ENCODE data around the gene CNR2. TPM values are rescaled to one million over a fixed set of nuclear protein-coding genes. Genes with fewer than 3 reads are reported as not detected.

Gene CNR2
- total and polyA plus RNA-seq, 2 experiments from 2014 or later: not detected

DNA sequence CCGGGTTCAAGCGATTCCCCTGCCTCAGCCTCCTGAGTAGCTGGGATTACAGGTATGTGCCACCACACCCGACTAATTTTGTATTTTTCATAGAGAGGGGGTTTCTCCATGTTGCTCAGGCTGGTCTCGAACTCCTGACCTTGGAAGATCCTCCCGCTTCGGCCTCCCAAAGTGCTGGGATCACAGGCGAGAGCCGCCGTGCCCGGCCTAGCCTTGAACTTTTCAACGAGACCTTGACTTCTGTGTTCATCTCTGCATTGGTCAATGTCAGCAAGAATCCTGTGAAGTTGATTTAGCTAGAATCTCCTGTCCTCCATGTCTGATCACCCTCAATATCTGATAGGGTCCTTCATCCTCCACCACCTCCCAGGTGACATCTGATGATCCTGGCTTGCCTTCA lies 11.4 kb upstream of the CNR2 start:
- Histone ChIP-seq H3K27me3 (ENCODE audit: insufficient read depth) (no peaks in the 10 kb centered on the region), H3K27ac (ENCODE audit: low read depth) (no peak overlapping the region), H3K4me1 (ENCODE audit: insufficient read depth) (no peaks in the 10 kb centered on the region), H3K4me2 (no peak overlapping the region), H3K36me3 (ENCODE audit: insufficient read depth) (no peaks in the 10 kb centered on the region), H3F3A (replicated peaks; ENCODE audit: low read depth) (no peaks in the 10 kb centered on the region), H4K20me1 (replicated peaks; ENCODE audit: insufficient read depth) (no peaks in the 10 kb centered on the region), H3K79me2 (replicated peaks; ENCODE audit: insufficient read depth) (no peaks in the 10 kb centered on the region), H3K9me2 (ENCODE audit: insufficient read depth) (no peaks in the 10 kb centered on the region), H3K4me3 (no peak overlapping the region), H2AFZ (no peak overlapping the region)
- 0 out of 3 replicates have a peak, but pooled peaks cover 3% of the 10 kb centered on the region for H3K4me1 Mint-ChIP-seq
- H3K9me3 Mint-ChIP-seq: no peaks in the 10 kb centered on the region
- DNase-seq (ENCODE audit: low spot score): no peak
- H3K27ac Mint-ChIP-seq: no peak overlapping the region
- no peaks in the 10 kb centered on the region for H3K36me3 Mint-ChIP-seq (ENCODE audit: low read depth)
- ATAC-seq: no peak
- TF ChIP-seq ZNF114 (CRISPR knock-in tag; IDR thresholded peaks at IDR 0.05) (no peak), STAT1 (IDR thresholded peaks at IDR 0.05; ENCODE audit: unreplicated experiment) (no peak), NANOG (IDR thresholded peaks at IDR 0.05; ENCODE audit: borderline replicate concordance) (no peak), JUNB (IDR thresholded peaks at IDR 0.05; ENCODE audit: unreplicated experiment) (no peak)
- H3K27me3 Mint-ChIP-seq (ENCODE audit: insufficient read depth, low read depth, poor library complexity): peaks cover 3% of the 10 kb centered on the region
- no peak overlapping the region for H3K4me3 Mint-ChIP-seq

DNA sequence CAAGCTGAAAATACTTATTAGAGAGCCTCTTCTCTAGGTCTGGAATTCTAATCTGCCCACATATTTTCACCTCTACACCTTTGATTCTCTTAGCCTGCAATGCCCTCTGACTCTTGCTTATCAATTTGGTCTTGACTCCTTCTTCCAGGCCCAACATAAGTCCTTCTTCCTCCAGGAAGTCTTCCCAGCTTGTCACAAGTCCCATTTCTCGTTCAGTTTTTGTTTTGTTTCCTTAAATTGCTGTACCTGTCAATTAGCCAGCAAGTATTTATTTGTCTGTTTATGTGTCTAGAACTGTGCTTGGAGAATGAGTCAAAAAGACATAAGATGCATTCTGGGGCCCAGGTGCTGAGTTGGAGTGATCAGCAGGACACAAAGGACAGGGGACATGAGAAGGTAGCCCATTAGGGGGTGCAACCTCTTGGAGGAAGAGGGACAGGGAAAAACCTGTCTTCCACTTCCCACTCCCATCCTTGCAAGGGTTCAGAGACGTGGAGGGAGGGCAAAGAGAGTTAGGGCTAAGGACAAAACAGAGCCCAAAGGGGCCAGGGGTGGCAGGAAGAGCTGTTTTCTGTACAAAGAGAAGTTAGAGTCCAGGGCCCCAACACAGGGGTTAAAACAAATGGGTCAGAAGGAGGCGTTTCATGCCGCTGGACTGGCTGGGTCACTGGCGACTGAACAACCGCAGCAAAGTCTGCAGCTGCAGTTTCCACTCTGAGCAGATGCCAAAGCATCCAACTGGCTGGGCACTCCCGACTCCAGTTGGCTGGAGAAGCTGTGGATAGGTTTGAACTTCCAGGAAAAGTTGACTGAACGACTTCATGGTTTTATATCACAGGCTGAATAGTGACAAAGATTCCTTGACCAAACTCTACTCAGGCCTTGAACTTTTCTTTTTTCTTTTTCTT lies 10.7 kb upstream of the CNR2 start:
- Histone ChIP-seq H3K36me3 (ENCODE audit: insufficient read depth) (no peaks in the 10 kb centered on the region), H2AFZ (peak overlapping the region; percentile 59), H3K27ac (ENCODE audit: low read depth) (no peak overlapping the region), H3K4me1 (ENCODE audit: insufficient read depth) (no peaks in the 10 kb centered on the region), H3K4me3 (no peak overlapping the region), H3K4me2 (no peak overlapping the region), H4K20me1 (replicated peaks; ENCODE audit: insufficient read depth) (no peaks in the 10 kb centered on the region), H3K79me2 (replicated peaks; ENCODE audit: insufficient read depth) (no peaks in the 10 kb centered on the region), H3F3A (replicated peaks; ENCODE audit: low read depth) (no peaks in the 10 kb centered on the region), H3K27me3 (ENCODE audit: insufficient read depth) (no peaks in the 10 kb centered on the region), H3K9me2 (ENCODE audit: insufficient read depth) (no peaks in the 10 kb centered on the region)
- Mint-ChIP-seq H3K9me3 (no peaks in the 10 kb centered on the region), H3K27ac (no peak overlapping the region), H3K4me3 (no peak overlapping the region), H3K27me3 (ENCODE audit: insufficient read depth, low read depth, poor library complexity) (peaks cover 2% of the 10 kb centered on the region), H3K36me3 (ENCODE audit: low read depth) (no peaks in the 10 kb centered on the region), H3K4me1 (0 out of 3 replicates have a peak, but pooled peaks cover 3% of the 10 kb centered on the region)
- DNase-seq (ENCODE audit: low spot score): no peak
- no peak for ATAC-seq
- TF ChIP-seq CREB1 (CRISPR knock-in tag; IDR thresholded peaks at IDR 0.05; ENCODE audit: low read depth) (no peak), JUNB (IDR thresholded peaks at IDR 0.05; ENCODE audit: unreplicated experiment) (no peak), ZNF331 (CRISPR knock-in tag; IDR thresholded peaks at IDR 0.05; ENCODE audit: low read depth) (no peak), STAT1 (IDR thresholded peaks at IDR 0.05; ENCODE audit: unreplicated experiment) (no peak), ZNF114 (CRISPR knock-in tag; IDR thresholded peaks at IDR 0.05) (no peak), NANOG (IDR thresholded peaks at IDR 0.05; ENCODE audit: borderline replicate concordance) (no peak), POLR2AphosphoS5 (IDR thresholded peaks at IDR 0.05; ENCODE audit: low read depth) (no peak), EZH2 (IDR thresholded peaks at IDR 0.05; ENCODE audit: low read depth, unreplicated experiment) (no peak)
- TF ChIP-seq, protein P1, sequence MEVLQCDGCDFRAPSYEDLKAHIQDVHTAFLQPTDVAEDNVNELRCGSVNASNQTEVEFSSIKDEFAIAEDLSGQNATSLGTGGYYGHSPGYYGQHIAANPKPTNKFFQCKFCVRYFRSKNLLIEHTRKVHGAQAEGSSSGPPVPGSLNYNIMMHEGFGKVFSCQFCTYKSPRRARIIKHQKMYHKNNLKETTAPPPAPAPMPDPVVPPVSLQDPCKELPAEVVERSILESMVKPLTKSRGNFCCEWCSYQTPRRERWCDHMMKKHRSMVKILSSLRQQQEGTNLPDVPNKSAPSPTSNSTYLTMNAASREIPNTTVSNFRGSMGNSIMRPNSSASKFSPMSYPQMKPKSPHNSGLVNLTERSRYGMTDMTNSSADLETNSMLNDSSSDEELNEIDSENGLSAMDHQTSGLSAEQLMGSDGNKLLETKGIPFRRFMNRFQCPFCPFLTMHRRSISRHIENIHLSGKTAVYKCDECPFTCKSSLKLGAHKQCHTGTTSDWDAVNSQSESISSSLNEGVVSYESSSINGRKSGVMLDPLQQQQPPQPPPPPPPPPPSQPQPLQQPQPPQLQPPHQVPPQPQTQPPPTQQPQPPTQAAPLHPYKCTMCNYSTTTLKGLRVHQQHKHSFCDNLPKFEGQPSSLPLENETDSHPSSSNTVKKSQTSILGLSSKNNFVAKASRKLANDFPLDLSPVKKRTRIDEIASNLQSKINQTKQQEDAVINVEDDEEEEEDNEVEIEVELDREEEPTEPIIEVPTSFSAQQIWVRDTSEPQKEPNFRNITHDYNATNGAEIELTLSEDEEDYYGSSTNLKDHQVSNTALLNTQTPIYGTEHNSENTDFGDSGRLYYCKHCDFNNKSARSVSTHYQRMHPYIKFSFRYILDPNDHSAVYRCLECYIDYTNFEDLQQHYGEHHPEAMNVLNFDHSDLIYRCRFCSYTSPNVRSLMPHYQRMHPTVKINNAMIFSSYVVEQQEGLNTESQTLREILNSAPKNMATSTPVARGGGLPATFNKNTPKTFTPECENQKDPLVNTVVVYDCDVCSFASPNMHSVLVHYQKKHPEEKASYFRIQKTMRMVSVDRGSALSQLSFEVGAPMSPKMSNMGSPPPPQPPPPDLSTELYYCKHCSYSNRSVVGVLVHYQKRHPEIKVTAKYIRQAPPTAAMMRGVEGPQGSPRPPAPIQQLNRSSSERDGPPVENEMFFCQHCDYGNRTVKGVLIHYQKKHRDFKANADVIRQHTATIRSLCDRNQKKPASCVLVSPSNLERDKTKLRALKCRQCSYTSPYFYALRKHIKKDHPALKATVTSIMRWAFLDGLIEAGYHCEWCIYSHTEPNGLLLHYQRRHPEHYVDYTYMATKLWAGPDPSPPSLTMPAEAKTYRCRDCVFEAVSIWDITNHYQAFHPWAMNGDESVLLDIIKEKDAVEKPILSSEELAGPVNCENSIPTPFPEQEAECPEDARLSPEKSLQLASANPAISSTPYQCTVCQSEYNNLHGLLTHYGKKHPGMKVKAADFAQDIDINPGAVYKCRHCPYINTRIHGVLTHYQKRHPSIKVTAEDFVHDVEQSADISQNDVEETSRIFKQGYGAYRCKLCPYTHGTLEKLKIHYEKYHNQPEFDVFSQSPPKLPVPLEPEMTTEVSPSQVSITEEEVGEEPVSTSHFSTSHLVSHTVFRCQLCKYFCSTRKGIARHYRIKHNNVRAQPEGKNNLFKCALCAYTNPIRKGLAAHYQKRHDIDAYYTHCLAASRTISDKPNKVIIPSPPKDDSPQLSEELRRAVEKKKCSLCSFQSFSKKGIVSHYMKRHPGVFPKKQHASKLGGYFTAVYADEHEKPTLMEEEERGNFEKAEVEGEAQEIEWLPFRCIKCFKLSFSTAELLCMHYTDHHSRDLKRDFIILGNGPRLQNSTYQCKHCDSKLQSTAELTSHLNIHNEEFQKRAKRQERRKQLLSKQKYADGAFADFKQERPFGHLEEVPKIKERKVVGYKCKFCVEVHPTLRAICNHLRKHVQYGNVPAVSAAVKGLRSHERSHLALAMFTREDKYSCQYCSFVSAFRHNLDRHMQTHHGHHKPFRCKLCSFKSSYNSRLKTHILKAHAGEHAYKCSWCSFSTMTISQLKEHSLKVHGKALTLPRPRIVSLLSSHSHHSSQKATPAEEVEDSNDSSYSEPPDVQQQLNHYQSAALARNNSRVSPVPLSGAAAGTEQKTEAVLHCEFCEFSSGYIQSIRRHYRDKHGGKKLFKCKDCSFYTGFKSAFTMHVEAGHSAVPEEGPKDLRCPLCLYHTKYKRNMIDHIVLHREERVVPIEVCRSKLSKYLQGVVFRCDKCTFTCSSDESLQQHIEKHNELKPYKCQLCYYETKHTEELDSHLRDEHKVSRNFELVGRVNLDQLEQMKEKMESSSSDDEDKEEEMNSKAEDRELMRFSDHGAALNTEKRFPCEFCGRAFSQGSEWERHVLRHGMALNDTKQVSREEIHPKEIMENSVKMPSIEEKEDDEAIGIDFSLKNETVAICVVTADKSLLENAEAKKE (CRISPR knock-in tag; IDR thresholded peaks at IDR 0.05): no peak
- TF ChIP-seq, protein P2, sequence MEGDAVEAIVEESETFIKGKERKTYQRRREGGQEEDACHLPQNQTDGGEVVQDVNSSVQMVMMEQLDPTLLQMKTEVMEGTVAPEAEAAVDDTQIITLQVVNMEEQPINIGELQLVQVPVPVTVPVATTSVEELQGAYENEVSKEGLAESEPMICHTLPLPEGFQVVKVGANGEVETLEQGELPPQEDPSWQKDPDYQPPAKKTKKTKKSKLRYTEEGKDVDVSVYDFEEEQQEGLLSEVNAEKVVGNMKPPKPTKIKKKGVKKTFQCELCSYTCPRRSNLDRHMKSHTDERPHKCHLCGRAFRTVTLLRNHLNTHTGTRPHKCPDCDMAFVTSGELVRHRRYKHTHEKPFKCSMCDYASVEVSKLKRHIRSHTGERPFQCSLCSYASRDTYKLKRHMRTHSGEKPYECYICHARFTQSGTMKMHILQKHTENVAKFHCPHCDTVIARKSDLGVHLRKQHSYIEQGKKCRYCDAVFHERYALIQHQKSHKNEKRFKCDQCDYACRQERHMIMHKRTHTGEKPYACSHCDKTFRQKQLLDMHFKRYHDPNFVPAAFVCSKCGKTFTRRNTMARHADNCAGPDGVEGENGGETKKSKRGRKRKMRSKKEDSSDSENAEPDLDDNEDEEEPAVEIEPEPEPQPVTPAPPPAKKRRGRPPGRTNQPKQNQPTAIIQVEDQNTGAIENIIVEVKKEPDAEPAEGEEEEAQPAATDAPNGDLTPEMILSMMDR (conservative IDR thresholded peaks at IDR 0.05; ENCODE audit: low read depth in 2 of 2): no peak
- TF ChIP-seq, protein P3, sequence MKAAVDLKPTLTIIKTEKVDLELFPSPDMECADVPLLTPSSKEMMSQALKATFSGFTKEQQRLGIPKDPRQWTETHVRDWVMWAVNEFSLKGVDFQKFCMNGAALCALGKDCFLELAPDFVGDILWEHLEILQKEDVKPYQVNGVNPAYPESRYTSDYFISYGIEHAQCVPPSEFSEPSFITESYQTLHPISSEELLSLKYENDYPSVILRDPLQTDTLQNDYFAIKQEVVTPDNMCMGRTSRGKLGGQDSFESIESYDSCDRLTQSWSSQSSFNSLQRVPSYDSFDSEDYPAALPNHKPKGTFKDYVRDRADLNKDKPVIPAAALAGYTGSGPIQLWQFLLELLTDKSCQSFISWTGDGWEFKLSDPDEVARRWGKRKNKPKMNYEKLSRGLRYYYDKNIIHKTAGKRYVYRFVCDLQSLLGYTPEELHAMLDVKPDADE (IDR thresholded peaks at IDR 0.05): no peak

Data from GM23338 (cell line).